ENCODE data around the gene TSPAN2. TPM values are rescaled to one million over a fixed set of nuclear protein-coding genes. Genes with fewer than 3 reads are reported as not detected.
"Not testable (repeated sequence)": the region's sequence is repeated elsewhere in the genome, so short reads cannot be mapped to it uniquely, and the experiment has no call there.

TSPAN2 gene
- total RNA-seq, 1 donor from 2014 or later = 1.1 TPM

GRCh38 chr1:115046751-115047150 lies 42.6 kb downstream of the TSPAN2 start:
- no peak for DNase-seq (ENCODE audit: extremely low read depth, low read depth, low spot score)

GRCh38 chr1:115041654-115042053 lies 47.6 kb downstream of the TSPAN2 start:
- DNase-seq (ENCODE audit: extremely low read depth, low read depth, low spot score) = peak; percentile 7

- DNase-seq (ENCODE audit: extremely low read depth, low read depth, low spot score) = no peak
Observed at GRCh38 chr1:115040501-115040900, 48.8 kb downstream of the TSPAN2 start.

- DNase-seq (ENCODE audit: extremely low read depth, low read depth, low spot score) = no peak
Observed at GRCh38 chr1:115036814-115037507, 52.3 kb downstream of the TSPAN2 start.

GRCh38 chr1:115035652-115036051 lies 53.7 kb downstream of the TSPAN2 start:
- DNase-seq (ENCODE audit: extremely low read depth, low read depth, low spot score) = no peak

- DNase-seq (ENCODE audit: extremely low read depth, low read depth, low spot score) = no peak
Observed at GRCh38 chr1:115031595-115031994, 57.7 kb downstream of the TSPAN2 start.

GRCh38 chr1:115029526-115029925 lies 59.8 kb downstream of the TSPAN2 start, which contains the start of gene TSHB:
TSHB (plus strand) TSS chr1:115029826; CDS start chr1:115033363, 3,537 bp downstream.
- DNase-seq (ENCODE audit: extremely low read depth, low read depth, low spot score) = no peak

- no peak for DNase-seq (ENCODE audit: extremely low read depth, low read depth, low spot score)
Observed at GRCh38 chr1:115023593-115023992, 65.7 kb downstream of the TSPAN2 start.

GRCh38 chr1:115021145-115021544 lies 68.2 kb downstream of the TSPAN2 start:
- no peak for DNase-seq (ENCODE audit: extremely low read depth, low read depth, low spot score)

- DNase-seq (ENCODE audit: extremely low read depth, low read depth, low spot score) = not testable (repeated sequence)
Observed at GRCh38 chr1:115019549-115019948, 69.8 kb downstream of the TSPAN2 start.

- DNase-seq (ENCODE audit: extremely low read depth, low read depth, low spot score) = no peak
Observed at GRCh38 chr1:115013792-115014191, 75.5 kb downstream of the TSPAN2 start.

- no peak for DNase-seq (ENCODE audit: extremely low read depth, low read depth, low spot score)
Observed at GRCh38 chr1:115012434-115012833, 76.9 kb downstream of the TSPAN2 start.

GRCh38 chr1:115012006-115012405 lies 77.3 kb downstream of the TSPAN2 start:
- no peak for DNase-seq (ENCODE audit: extremely low read depth, low read depth, low spot score)

- no peak for DNase-seq (ENCODE audit: extremely low read depth, low read depth, low spot score)
Observed at GRCh38 chr1:115006191-115006590, 83.1 kb downstream of the TSPAN2 start.

Other genes starting within 250 kb of the TSPAN2 start
- gene SYCP1, start 234.6 kb downstream of the TSPAN2 start, total RNA-seq = not detected in 2 replicates
- gene TSHB, start 59.7 kb downstream of the TSPAN2 start, total RNA-seq = not detected in 2 replicates
- 0.93 TPM in 1 of 2 replicates, not detected in the other for gene NGF, start 248.7 kb upstream of the TSPAN2 start, total RNA-seq

All from glomerular endothelial cell (primary cell).